DND-41 (cell line): ENCODE data around the gene NTMT1.
"Not testable (repeated sequence)": the region's sequence is repeated elsewhere in the genome, so short reads cannot be mapped to it uniquely, and the experiment has no call there.

Source experiments
- ATAC-seq: fragments of 200-7000 bp; cut with Tn5 transposase; 3 replicates; pipeline ENCODE4 v1.9.1; 2021; ENCODE audit warnings: low read depth; ENCODE audit not compliant: insufficient read depth
- DNase-seq: peaks from one replicate; pipeline ENCODE4 v3.0.0-alpha.2; 2020
- H2AFZ ChIP-seq: 2 replicates; pipeline ENCODE4 v1.6.0; 2012; ENCODE audit warnings: low read depth, low read length
- H3K27ac ChIP-seq: 2 replicates; pipeline ENCODE4 v1.5.1; 2012; ENCODE audit warnings: low read length, inconsistent platforms
- H3K27me3 ChIP-seq: fragments of 200-600 bp; sonication (generic); 2 replicates; pipeline ENCODE4 v1.6.0; 2012; ENCODE audit warnings: low read length, mild to moderate bottlenecking, inconsistent platforms; ENCODE audit not compliant: insufficient read depth, poor library complexity
- H3K36me3 ChIP-seq: 2 replicates; pipeline ENCODE4 v1.5.1; 2012; ENCODE audit warnings: low read length, inconsistent platforms; ENCODE audit not compliant: insufficient read depth
- H3K4me1 ChIP-seq: 2 replicates; pipeline ENCODE4 v1.5.1; 2012; ENCODE audit warnings: mild to moderate bottlenecking, low read length; ENCODE audit not compliant: insufficient read depth
- H3K4me2 ChIP-seq: 2 replicates; pipeline ENCODE4 v1.6.0; 2012; ENCODE audit warnings: mild to moderate bottlenecking, moderate library complexity, low read length, inconsistent platforms; ENCODE audit not compliant: insufficient read depth
- H3K4me3 ChIP-seq, 2 experiments: fragments of 200-600 bp in 1 of 2; shearing (Covaris generic) in 1 of 2; 2 replicates each; pipeline ENCODE4 v1.5.1; 2012 to 2016; ENCODE audit warnings: inconsistent platforms in 2 of 2, low read length in 2 of 2, mild to moderate bottlenecking in 2 of 2, low read depth in 1 of 2, moderate library complexity in 1 of 2
- H3K79me2 ChIP-seq: 2 replicates; pipeline ENCODE4 v1.6.0; 2012; ENCODE audit warnings: low read length, inconsistent platforms; ENCODE audit not compliant: insufficient read depth
- H3K9ac ChIP-seq: 2 replicates; pipeline ENCODE4 v1.6.0; 2012; ENCODE audit warnings: low read depth, mild to moderate bottlenecking, inconsistent platforms, low read length, moderate library complexity
- H3K9me3 ChIP-seq: 2 replicates; pipeline ENCODE4 v1.5.1; 2012; ENCODE audit warnings: low read length, moderate library complexity, mild to moderate bottlenecking, inconsistent platforms; ENCODE audit not compliant: insufficient read depth, severe bottlenecking
- H4K20me1 ChIP-seq: 2 replicates; pipeline ENCODE4 v1.6.0; 2012; ENCODE audit warnings: low read length; ENCODE audit not compliant: insufficient read depth
- CTCF ChIP-seq: IDR thresholded peaks from 2 replicates; pipeline ENCODE4 v1.5.1; 2012; ENCODE audit warnings: borderline replicate concordance, low read length, moderate library complexity, mild to moderate bottlenecking; ENCODE audit not compliant: poor library complexity, severe bottlenecking; ENCODE audit errors: extremely low read depth
- EZH2 ChIP-seq: IDR thresholded peaks from 3 replicates; pipeline ENCODE4 v1.6.1; 2012; ENCODE audit warnings: borderline replicate concordance, low read depth, mild to moderate bottlenecking, moderate library complexity, low read length, inconsistent platforms; ENCODE audit not compliant: severe bottlenecking

The NTMT1 gene

GRCh38 chr9:129656795-129657390 is 30.9 kb downstream of the NTMT1 start:
- Histone ChIP-seq H3K9ac (no peak overlapping the region), H3K79me2 (no peaks in the 10 kb centered on the region), H2AFZ (no peak overlapping the region), H3K36me3 (no peaks in the 10 kb centered on the region), H3K4me3 (no peak overlapping the region), H3K4me1 (no peaks in the 10 kb centered on the region), H4K20me1 (no peaks in the 10 kb centered on the region), H3K4me2 (no peak overlapping the region), H3K9me3 (no peaks in the 10 kb centered on the region), H3K27ac (no peak overlapping the region), H3K27me3 (no peaks in the 10 kb centered on the region)
- TF ChIP-seq CTCF (no peak), EZH2 (no peak)
- DNase-seq (no peak), ATAC-seq (no peak)

GRCh38 chr9:129661029-129661428 is 35.1 kb downstream of the NTMT1 start:
- Histone ChIP-seq H3K9me3 (no peaks in the 10 kb centered on the region), H3K36me3 (no peaks in the 10 kb centered on the region), H3K27me3 (no peaks in the 10 kb centered on the region), H3K4me1 (no peaks in the 10 kb centered on the region), H3K79me2 (no peaks in the 10 kb centered on the region), H3K27ac (no peak overlapping the region), H4K20me1 (no peaks in the 10 kb centered on the region), H3K4me3 (no peak overlapping the region), H2AFZ (no peak overlapping the region), H3K9ac (no peak overlapping the region), H3K4me2 (no peak overlapping the region)
- TF ChIP-seq CTCF (no peak), EZH2 (no peak)
- DNase-seq (no peak), ATAC-seq (no peak)

- not testable (repeated sequence) for H2AFZ ChIP-seq, H3K4me1 ChIP-seq, H3K9me3 ChIP-seq, H3K27ac ChIP-seq, ATAC-seq, H3K4me2 ChIP-seq, H4K20me1 ChIP-seq, H3K27me3 ChIP-seq, DNase-seq, H3K4me3 ChIP-seq, H3K9ac ChIP-seq, H3K79me2 ChIP-seq, H3K36me3 ChIP-seq
Observed at GRCh38 chr9:129662239-129662638, 36.3 kb downstream of the NTMT1 start.

GRCh38 chr9:129664746-129665388 is 38.9 kb downstream of the NTMT1 start:
- no peak for TF ChIP-seq CTCF
- no peak for TF ChIP-seq EZH2
- no peak for ATAC-seq
- Histone ChIP-seq H3K4me1 (no peaks in the 10 kb centered on the region), H3K9me3 (no peaks in the 10 kb centered on the region), H2AFZ (no peak overlapping the region), H3K9ac (no peak overlapping the region), H3K4me3 (no peak overlapping the region), H3K79me2 (no peaks in the 10 kb centered on the region), H4K20me1 (no peaks in the 10 kb centered on the region), H3K27me3 (no peaks in the 10 kb centered on the region), H3K36me3 (no peaks in the 10 kb centered on the region), H3K27ac (no peak overlapping the region), H3K4me2 (no peak overlapping the region)
- no peak for DNase-seq
